ENCODE results near the gene HOXC6.

Gene HOXC6

GRCh38 chr12:54036620-54037359 is 8.6 kb downstream of the HOXC6 start:
- CTCF ChIA-PET = interaction anchor here (0.6 to 3.5 kb wide), 8 partner anchors 9 to 178 kb away, joined by 3 to 17 read pairs (median 8); no protein-coding TSS in a partner anchor
- peak overlapping the region; percentile 100 for H3K27ac ChIP-seq (ENCODE audit: extremely low read depth, low read depth, low read length)
- H3K4me1 ChIP-seq (ENCODE audit: control insufficient read depth, insufficient read depth, low read length) = peaks cover 58% of the 10 kb centered on the region
- H3K36me3 ChIP-seq (ENCODE audit: control insufficient read depth in 2 of 2, insufficient read depth in 1 of 2, low read length in 2 of 2) = peaks cover 3 to 7% of the 10 kb centered on the region in 2 experiments; a peak in 2 of 3 replicates
- POLR2A ChIA-PET = interaction anchor here (0.5 to 2.3 kb wide), 4 partner anchors 17 to 165 kb away, joined by 3 to 18 read pairs (median 6); partner anchors contain the start of genes HOXC10 and HOXC4
- no peak overlapping the region for H3K4me3 ChIP-seq (ENCODE audit: low read depth, low read length)
- H3K9me3 ChIP-seq (ENCODE audit: control insufficient read depth, insufficient read depth, low read depth, low read length) = no peaks in the 10 kb centered on the region
- TF ChIP-seq ZNF302 (tag by site-specific recombination; IDR thresholded peaks at IDR 0.05; ENCODE audit: low read depth) (no peak), SCRT2 (tag by site-specific recombination; IDR thresholded peaks at IDR 0.05) (peak; percentile 96), ZNF654 (tag by site-specific recombination; IDR thresholded peaks at IDR 0.05; ENCODE audit: low read depth) (0 out of 2 replicates have a peak, but pooled peaks have one; percentile 4), ZSCAN18 (tag by site-specific recombination; IDR thresholded peaks at IDR 0.05) (no peak), SP3 (tag by site-specific recombination; IDR thresholded peaks at IDR 0.05) (no peak), ZNF660 (tag by site-specific recombination; IDR thresholded peaks at IDR 0.05) (peak; percentile 90), ZBTB49 (tag by site-specific recombination; IDR thresholded peaks at IDR 0.05; ENCODE audit: low read depth) (0 out of 2 replicates have a peak, but pooled peaks have one; percentile 63), HOXD13 (CRISPR knock-in tag; IDR thresholded peaks at IDR 0.05; ENCODE audit: borderline replicate concordance) (no peak), KLF16 (tag by site-specific recombination; IDR thresholded peaks at IDR 0.05) (0 out of 2 replicates have a peak, but pooled peaks have one; percentile 15), ZBTB20 (tag by site-specific recombination; IDR thresholded peaks at IDR 0.05) (peak; percentile 95), HOXA7 (CRISPR knock-in tag; IDR thresholded peaks at IDR 0.05; ENCODE audit: borderline replicate concordance) (no peak), ZNF623 (tag by site-specific recombination; IDR thresholded peaks at IDR 0.05) (no peak), ZNF426 (tag by site-specific recombination; IDR thresholded peaks at IDR 0.05) (no peak), SCRT1 (tag by site-specific recombination; IDR thresholded peaks at IDR 0.05; ENCODE audit: borderline replicate concordance) (peak; percentile 88), SP2 (tag by site-specific recombination; IDR thresholded peaks at IDR 0.05) (peak; percentile 51), ZNF670 (tag by site-specific recombination; IDR thresholded peaks at IDR 0.05; ENCODE audit: low read depth) (no peak), FEZF1 (tag by site-specific recombination; IDR thresholded peaks at IDR 0.05) (no peak), ZNF214 (tag by site-specific recombination; IDR thresholded peaks at IDR 0.05; ENCODE audit: borderline replicate concordance) (no peak), ZNF155 (tag by site-specific recombination; IDR thresholded peaks at IDR 0.05) (no peak), ZFP3 (tag by site-specific recombination; IDR thresholded peaks at IDR 0.05; ENCODE audit: low read depth) (no peak), IKZF3 (tag by site-specific recombination; IDR thresholded peaks at IDR 0.05) (peak; percentile 90), ZNF48 (tag by site-specific recombination; IDR thresholded peaks at IDR 0.05) (no peak), ZIC2 (tag by site-specific recombination; IDR thresholded peaks at IDR 0.05) (peak; percentile 94), ZNF530 (tag by site-specific recombination; IDR thresholded peaks at IDR 0.05; ENCODE audit: low read depth) (no peak), ZBTB48 (tag by site-specific recombination; IDR thresholded peaks at IDR 0.05) (peak; percentile 94), ZNF248 (tag by site-specific recombination; IDR thresholded peaks at IDR 0.05) (no peak), ZNF501 (tag by site-specific recombination; IDR thresholded peaks at IDR 0.05) (peak; percentile 59; the same call in 1 of the 2 replicates)
- TF ChIP-seq, protein P1, sequence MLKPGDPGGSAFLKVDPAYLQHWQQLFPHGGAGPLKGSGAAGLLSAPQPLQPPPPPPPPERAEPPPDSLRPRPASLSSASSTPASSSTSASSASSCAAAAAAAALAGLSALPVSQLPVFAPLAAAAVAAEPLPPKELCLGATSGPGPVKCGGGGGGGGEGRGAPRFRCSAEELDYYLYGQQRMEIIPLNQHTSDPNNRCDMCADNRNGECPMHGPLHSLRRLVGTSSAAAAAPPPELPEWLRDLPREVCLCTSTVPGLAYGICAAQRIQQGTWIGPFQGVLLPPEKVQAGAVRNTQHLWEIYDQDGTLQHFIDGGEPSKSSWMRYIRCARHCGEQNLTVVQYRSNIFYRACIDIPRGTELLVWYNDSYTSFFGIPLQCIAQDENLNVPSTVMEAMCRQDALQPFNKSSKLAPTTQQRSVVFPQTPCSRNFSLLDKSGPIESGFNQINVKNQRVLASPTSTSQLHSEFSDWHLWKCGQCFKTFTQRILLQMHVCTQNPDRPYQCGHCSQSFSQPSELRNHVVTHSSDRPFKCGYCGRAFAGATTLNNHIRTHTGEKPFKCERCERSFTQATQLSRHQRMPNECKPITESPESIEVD (tag by site-specific recombination; IDR thresholded peaks at IDR 0.05) = peak; percentile 97
- TF ChIP-seq, protein P2, sequence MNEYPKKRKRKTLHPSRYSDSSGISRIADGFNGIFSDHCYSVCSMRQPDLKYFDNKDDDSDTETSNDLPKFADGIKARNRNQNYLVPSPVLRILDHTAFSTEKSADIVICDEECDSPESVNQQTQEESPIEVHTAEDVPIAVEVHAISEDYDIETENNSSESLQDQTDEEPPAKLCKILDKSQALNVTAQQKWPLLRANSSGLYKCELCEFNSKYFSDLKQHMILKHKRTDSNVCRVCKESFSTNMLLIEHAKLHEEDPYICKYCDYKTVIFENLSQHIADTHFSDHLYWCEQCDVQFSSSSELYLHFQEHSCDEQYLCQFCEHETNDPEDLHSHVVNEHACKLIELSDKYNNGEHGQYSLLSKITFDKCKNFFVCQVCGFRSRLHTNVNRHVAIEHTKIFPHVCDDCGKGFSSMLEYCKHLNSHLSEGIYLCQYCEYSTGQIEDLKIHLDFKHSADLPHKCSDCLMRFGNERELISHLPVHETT (tag by site-specific recombination; IDR thresholded peaks at IDR 0.05) = no peak
